CD8-positive, alpha-beta memory T cell (primary cell): ENCODE data around the gene RCAN1. TPM values are rescaled to one million over a fixed set of nuclear protein-coding genes. Genes with fewer than 3 reads are reported as not detected.

Experiments used
- CTCF ChIA-PET: fragments of 350-600 bp; sonication (Branson Sonifier 250); formaldehyde crosslinking; loops from one replicate; lab custom pipeline; 2021; ENCODE audit warnings: antibody characterized with exemption; lab: Charles Lee
- POLR2A ChIA-PET: fragments of 350-600 bp; sonication (Branson Sonifier 250); formaldehyde crosslinking; loops from one replicate; lab custom pipeline; 2021; ENCODE audit warnings: antibody characterized with exemption; lab: Charles Lee
- DNase-seq, 5 donors: peaks; one replicate each; pipeline versions ENCODE4 v3.0.0 to v3.0.0-alpha.2; 2020 to 2022; ENCODE audit warnings: mixed read lengths in 1 of 5
- H3K27ac ChIP-seq: one replicate; pipeline ENCODE4 v1.7.0; 2013; ENCODE audit warnings: low read depth, mild to moderate bottlenecking, low read length, moderate library complexity
- H3K27me3 ChIP-seq: 2 replicates; pipeline ENCODE4 v1.7.0; 2013; ENCODE audit warnings: low read length, mild to moderate bottlenecking; ENCODE audit not compliant: insufficient read depth, poor library complexity, severe bottlenecking
- H3K36me3 ChIP-seq: 2 replicates; pipeline ENCODE4 v1.7.0; 2013; ENCODE audit warnings: mild to moderate bottlenecking, low read length, moderate library complexity; ENCODE audit not compliant: insufficient read depth
- H3K4me1 ChIP-seq: 2 replicates; pipeline ENCODE4 v1.7.0; 2013; ENCODE audit warnings: mild to moderate bottlenecking, low read length, moderate library complexity; ENCODE audit not compliant: insufficient read depth
- H3K4me3 ChIP-seq: 2 replicates; pipeline ENCODE4 v1.7.0; 2013; ENCODE audit warnings: mild to moderate bottlenecking, low read length
- H3K9me3 ChIP-seq: 2 replicates; pipeline ENCODE4 v1.7.0; 2013; ENCODE audit warnings: mild to moderate bottlenecking, low read length
- H3K27ac Mint-ChIP-seq, 8 donors: one replicate each; pipeline ENCODE4 v1.8.0; 2020 to 2021; ENCODE audit warnings: mixed read lengths in 8 of 8, mild to moderate bottlenecking in 6 of 8, inconsistent platforms in 3 of 8, moderate library complexity in 3 of 8
- H3K27me3 Mint-ChIP-seq, 2 donors: one replicate each; pipeline ENCODE4 v1.8.0; 2020 to 2021; ENCODE audit warnings: mixed read lengths in 2 of 2, mild to moderate bottlenecking in 1 of 2, moderate library complexity in 1 of 2
- H3K36me3 Mint-ChIP-seq, 3 donors: one replicate each; pipeline ENCODE4 v1.8.0; 2020 to 2021; ENCODE audit warnings: mixed read lengths in 3 of 3, inconsistent platforms in 1 of 3, mild to moderate bottlenecking in 1 of 3
- H3K4me1 Mint-ChIP-seq, 3 donors: one replicate each; pipeline ENCODE4 v1.8.0; 2020 to 2021; ENCODE audit warnings: mixed read lengths in 3 of 3, inconsistent platforms in 1 of 3, mild to moderate bottlenecking in 1 of 3
- H3K4me3 Mint-ChIP-seq, 7 donors: one replicate each; pipeline ENCODE4 v1.8.0; 2020 to 2021; ENCODE audit warnings: mixed read lengths in 7 of 7, mild to moderate bottlenecking in 6 of 7, moderate library complexity in 4 of 7, inconsistent platforms in 2 of 7
- H3K9me3 Mint-ChIP-seq, 5 donors: one replicate each; pipeline ENCODE4 v1.8.0; 2020 to 2022; ENCODE audit warnings: mixed read lengths in 5 of 5, mild to moderate bottlenecking in 3 of 5, moderate library complexity in 2 of 5, inconsistent platforms in 1 of 5
- polyA plus RNA-seq: library from polyadenylated mRNA; unstranded; fragments of 300-500 nt; fragmentation: Illumina TruSeq; gene quantifications from one replicate; pipeline ENCODE4 v1.2.3, GENCODE V29; 2021
- total RNA-seq, 2 experiments: library from RNA; stranded (reverse); gene quantifications; one replicate each; pipeline ENCODE4 v1.2.3, GENCODE V29; 2021

The RCAN1 gene
- total RNA-seq (10 to 100 TPM; 16.0 to 16.9 TPM), polyA plus RNA-seq (19.6 TPM)

DNA sequence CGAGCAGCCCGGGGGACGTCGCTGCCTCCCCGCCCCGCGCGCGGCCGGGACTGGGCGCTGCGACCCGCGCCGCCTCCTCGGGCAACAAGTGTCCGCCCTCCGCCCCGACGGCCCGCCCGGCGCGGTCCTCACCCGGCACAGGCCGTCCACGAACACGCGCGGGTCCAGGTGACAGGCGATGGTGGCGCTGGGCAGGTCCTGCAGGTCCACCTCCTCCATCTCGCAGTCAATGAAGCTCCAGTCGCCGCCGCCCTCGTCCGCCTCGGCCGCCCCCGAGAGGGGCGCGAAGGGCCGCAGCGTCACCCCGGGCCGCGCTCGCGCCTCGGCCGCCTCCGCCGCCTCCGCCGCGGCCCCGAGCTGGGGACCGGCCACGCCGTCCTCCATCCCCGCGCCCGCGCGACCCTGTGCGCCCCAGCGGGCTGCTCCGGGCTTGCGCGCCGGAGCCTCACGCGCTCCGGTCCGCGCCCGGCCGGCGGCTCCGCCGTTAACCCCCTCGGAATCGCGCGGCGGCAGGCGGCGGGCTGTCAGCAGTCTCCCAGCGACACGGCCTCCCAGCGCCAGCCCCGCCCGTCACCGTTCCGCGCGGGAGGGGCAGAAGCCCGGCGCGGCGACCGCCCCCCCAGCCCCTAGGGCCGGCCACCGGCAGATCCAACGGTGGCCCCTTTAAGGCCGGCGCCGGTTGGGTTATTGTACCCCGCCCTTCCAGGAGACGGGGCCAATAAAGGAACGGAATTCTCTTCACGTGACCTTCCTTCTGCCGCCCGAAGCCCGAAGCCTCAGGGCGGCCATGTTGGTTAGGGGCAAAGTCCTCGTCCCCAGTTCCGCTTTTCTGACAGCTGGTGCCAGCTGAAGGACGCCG is at the start of gene RCAN1:
TSS of gene RCAN1 (minus strand) at position 486 of the 859 bp plus-strand sequence. CDS start at position 384, 102 bp downstream.
- Histone ChIP-seq H3K27ac (peak within 1 kb of the TSS; percentile 51), H3K36me3 (no peaks in the 10 kb centered on the region), H3K27me3 (no peaks in the 10 kb centered on the region), H3K4me1 (peaks cover 14% of the 10 kb centered on the region), H3K9me3 (no peaks in the 10 kb centered on the region), H3K4me3 (peak within 1 kb of the TSS; percentile 81)
- peaks cover 14 to 36% (median 29%) of the 10 kb centered on the region in 3 donors for H3K4me1 Mint-ChIP-seq
- H3K27me3 Mint-ChIP-seq = no peaks in the 10 kb centered on the region
- peaks cover 0 to 3% (median 0%) of the 10 kb centered on the region in 3 donors for H3K36me3 Mint-ChIP-seq
- ChIA-PET POLR2A (no interaction called here), CTCF (interaction anchor here (0.8 to 1.0 kb wide), 2 partner anchors 247 to 253 kb away, joined by 3 read pairs; no protein-coding TSS in a partner anchor)
- H3K4me3 Mint-ChIP-seq = peak within 1 kb of the TSS; percentile 86 to 95 (median 92)
- H3K9me3 Mint-ChIP-seq = no peaks in the 10 kb centered on the region
- H3K27ac Mint-ChIP-seq = peak within 1 kb of the TSS; percentile 57 to 95 (median 92)
- DNase-seq = peak; percentile 76 to 90 (median 83)

DNA sequence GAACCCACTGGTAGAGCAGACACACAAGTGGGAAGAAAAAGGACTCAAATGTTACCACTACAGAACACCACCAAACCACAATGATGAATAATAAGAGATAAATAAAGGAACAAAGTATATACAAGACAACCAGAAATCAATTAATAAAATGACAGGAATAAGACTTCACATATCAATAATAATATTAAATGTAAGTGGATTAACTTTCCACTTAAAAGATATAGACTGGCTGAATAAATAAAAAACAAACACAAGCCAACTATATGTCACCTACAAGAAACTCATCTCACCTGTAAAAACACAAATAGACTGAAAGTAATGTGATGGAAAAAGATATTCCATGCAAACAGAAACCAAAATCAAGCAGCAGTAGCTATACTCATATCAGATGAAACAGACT is 46.9 kb upstream of the RCAN1 start:
- H3K27me3 Mint-ChIP-seq = peaks cover 19 to 58% of the 10 kb centered on the region in 2 donors
- no peak overlapping the region for H3K4me3 Mint-ChIP-seq
- H3K4me1 Mint-ChIP-seq = no peaks in the 10 kb centered on the region
- no peaks in the 10 kb centered on the region for H3K36me3 ChIP-seq
- H3K9me3 Mint-ChIP-seq = peaks cover 19 to 32% (median 22%) of the 10 kb centered on the region in 5 donors
- H3K27ac Mint-ChIP-seq = no peak overlapping the region
- H3K4me3 ChIP-seq = no peak overlapping the region
- no peaks in the 10 kb centered on the region for H3K4me1 ChIP-seq
- CTCF ChIA-PET = no interaction called here
- H3K27me3 ChIP-seq = no peaks in the 10 kb centered on the region
- H3K9me3 ChIP-seq = peaks cover 6% of the 10 kb centered on the region
- no peak for DNase-seq
- no peak overlapping the region for H3K27ac ChIP-seq
- POLR2A ChIA-PET = no interaction called here
- H3K36me3 Mint-ChIP-seq = no peaks in the 10 kb centered on the region

DNA sequence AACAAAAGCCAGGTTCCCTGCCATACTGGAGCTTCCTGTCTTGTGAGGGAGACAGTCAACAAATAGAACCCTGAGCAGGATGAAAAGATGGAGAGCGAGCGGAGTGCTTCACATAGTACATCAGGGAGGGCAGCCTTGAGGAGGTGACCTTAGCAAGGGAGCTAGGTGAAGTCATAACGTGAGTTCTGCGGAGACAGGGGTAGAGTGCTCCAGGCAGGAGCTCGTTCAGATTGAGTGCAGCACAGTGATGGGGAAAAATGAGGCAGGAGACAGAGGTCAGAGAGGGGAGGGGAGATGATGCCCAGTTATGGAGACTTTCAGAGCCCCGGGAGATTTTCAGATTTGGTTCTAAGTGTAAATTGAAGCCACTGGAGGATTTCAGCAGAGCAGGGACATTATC is 38.6 kb upstream of the RCAN1 start:
- DNase-seq = no peak
- Histone ChIP-seq H3K4me1 (no peaks in the 10 kb centered on the region), H3K9me3 (no peaks in the 10 kb centered on the region), H3K36me3 (no peaks in the 10 kb centered on the region), H3K27ac (no peak overlapping the region), H3K27me3 (peaks cover 4% of the 10 kb centered on the region), H3K4me3 (no peak overlapping the region)
- Mint-ChIP-seq H3K36me3 (peaks cover 0 to 14% (median 2%) of the 10 kb centered on the region in 3 donors), H3K27me3 (peaks cover 29 to 77% of the 10 kb centered on the region in 2 donors), H3K9me3 (peaks cover 5 to 14% (median 12%) of the 10 kb centered on the region in 5 donors), H3K27ac (no peak overlapping the region), H3K4me3 (no peak overlapping the region), H3K4me1 (no peaks in the 10 kb centered on the region)
- CTCF ChIA-PET = interaction anchor here (1.2 kb wide), 1 partner anchor 22 kb away, joined by 3 read pairs; no protein-coding TSS in a partner anchor
- POLR2A ChIA-PET = no interaction called here

DNA sequence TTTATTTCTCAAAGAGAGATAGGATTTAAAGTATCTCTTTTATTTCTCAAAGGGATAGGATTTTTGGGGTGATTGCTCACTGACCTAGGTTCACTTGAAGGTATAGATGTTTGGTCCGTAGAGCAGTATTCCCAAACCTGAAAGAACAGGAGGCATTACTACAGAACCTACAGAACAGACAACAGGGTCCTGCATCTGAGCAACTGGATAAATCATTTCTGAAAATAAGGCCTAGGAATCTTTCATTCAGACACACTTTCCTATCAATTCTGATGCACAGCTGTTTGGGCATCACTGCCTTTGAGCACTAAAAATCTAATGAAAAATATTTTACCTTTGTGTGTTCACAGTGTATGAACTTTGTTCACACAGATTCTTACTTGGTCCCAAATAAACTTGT is 36.7 kb upstream of the RCAN1 start:
- Histone ChIP-seq H3K36me3 (no peaks in the 10 kb centered on the region), H3K27ac (no peak overlapping the region), H3K4me3 (no peak overlapping the region), H3K9me3 (no peaks in the 10 kb centered on the region), H3K4me1 (no peaks in the 10 kb centered on the region), H3K27me3 (peaks cover 4% of the 10 kb centered on the region)
- no peak overlapping the region for H3K4me3 Mint-ChIP-seq
- CTCF ChIA-PET = interaction anchor here (1.2 to 1.6 kb wide), 2 partner anchors 8 to 11 kb away, joined by 3 read pairs; no protein-coding TSS in a partner anchor
- H3K27ac Mint-ChIP-seq = no peak overlapping the region
- peaks cover 0 to 14% (median 4%) of the 10 kb centered on the region in 3 donors for H3K36me3 Mint-ChIP-seq
- POLR2A ChIA-PET = no interaction called here
- no peaks in the 10 kb centered on the region for H3K4me1 Mint-ChIP-seq
- peaks cover 20 to 68% of the 10 kb centered on the region in 2 donors for H3K27me3 Mint-ChIP-seq
- DNase-seq = no peak
- peaks cover 5 to 14% (median 12%) of the 10 kb centered on the region in 5 donors for H3K9me3 Mint-ChIP-seq

DNA sequence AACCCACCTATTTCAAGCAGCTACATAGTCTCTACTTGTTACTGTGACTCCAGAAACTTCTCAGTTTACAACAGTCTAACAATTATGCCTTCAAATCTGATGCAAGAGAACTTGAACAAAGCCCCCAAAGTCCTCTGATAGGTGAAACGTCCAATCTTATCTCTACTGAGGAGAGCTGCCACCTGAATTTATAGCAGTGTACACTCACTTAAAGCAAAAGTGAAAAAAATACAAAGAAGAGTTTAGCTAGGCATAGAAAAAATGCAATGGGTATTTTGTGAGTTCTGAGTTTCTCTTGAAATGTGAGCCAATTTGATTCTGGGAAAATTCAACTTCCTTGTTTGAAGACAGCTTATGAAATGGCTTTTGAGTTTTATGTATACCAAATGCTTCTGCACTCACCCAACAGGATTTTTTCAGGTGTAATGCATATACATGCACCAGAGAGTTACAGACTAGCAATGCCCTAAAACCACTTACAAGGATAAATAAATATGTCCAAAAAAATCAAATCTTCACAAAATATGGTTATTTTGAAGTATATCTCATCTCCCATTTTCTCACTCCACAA is 36.0 kb upstream of the RCAN1 start:
- Mint-ChIP-seq H3K36me3 (peaks cover 0 to 14% (median 4%) of the 10 kb centered on the region in 3 donors), H3K27me3 (peaks cover 20 to 63% of the 10 kb centered on the region in 2 donors), H3K4me1 (no peaks in the 10 kb centered on the region), H3K27ac (no peak overlapping the region), H3K4me3 (no peak overlapping the region), H3K9me3 (peaks cover 5 to 14% (median 12%) of the 10 kb centered on the region in 5 donors)
- H3K36me3 ChIP-seq = no peaks in the 10 kb centered on the region
- DNase-seq = no peak
- peaks cover 4% of the 10 kb centered on the region for H3K27me3 ChIP-seq
- no peaks in the 10 kb centered on the region for H3K4me1 ChIP-seq
- H3K9me3 ChIP-seq = no peaks in the 10 kb centered on the region
- POLR2A ChIA-PET = no interaction called here
- no peak overlapping the region for H3K27ac ChIP-seq
- H3K4me3 ChIP-seq = no peak overlapping the region
- CTCF ChIA-PET = interaction anchor here (1.2 to 1.6 kb wide), 2 partner anchors 8 to 10 kb away, joined by 3 read pairs; no protein-coding TSS in a partner anchor

DNA sequence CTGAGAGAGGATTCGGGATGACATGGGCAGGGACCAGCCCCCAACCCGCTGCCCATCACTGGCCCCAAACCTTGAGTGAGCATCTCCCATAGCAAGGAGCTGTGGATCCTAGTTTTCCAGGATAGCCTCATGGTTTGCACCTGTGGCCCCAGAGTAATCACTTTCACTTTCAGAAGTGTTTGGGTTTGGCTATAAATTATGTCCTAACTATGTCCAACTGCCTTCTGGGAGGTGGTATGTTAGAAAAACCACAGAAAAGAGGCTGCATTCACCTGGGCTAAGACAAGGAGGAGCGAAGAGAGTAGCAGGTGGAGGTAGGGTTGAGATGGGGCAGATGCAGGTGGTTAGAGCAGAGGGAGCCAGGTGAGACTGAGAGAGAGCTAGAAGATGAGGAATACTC is 34.5 kb upstream of the RCAN1 start:
- Histone ChIP-seq H3K4me1 (no peaks in the 10 kb centered on the region), H3K36me3 (no peaks in the 10 kb centered on the region), H3K27ac (no peak overlapping the region), H3K9me3 (no peaks in the 10 kb centered on the region), H3K27me3 (peaks cover 4% of the 10 kb centered on the region), H3K4me3 (no peak overlapping the region)
- Mint-ChIP-seq H3K27me3 (peaks cover 18 to 56% of the 10 kb centered on the region in 2 donors), H3K36me3 (peaks cover 0 to 14% (median 4%) of the 10 kb centered on the region in 3 donors), H3K4me3 (no peak overlapping the region), H3K27ac (no peak overlapping the region), H3K9me3 (peaks cover 5 to 14% (median 12%) of the 10 kb centered on the region in 5 donors), H3K4me1 (no peaks in the 10 kb centered on the region)
- CTCF ChIA-PET = no interaction called here
- DNase-seq = no peak
- POLR2A ChIA-PET = no interaction called here

DNA sequence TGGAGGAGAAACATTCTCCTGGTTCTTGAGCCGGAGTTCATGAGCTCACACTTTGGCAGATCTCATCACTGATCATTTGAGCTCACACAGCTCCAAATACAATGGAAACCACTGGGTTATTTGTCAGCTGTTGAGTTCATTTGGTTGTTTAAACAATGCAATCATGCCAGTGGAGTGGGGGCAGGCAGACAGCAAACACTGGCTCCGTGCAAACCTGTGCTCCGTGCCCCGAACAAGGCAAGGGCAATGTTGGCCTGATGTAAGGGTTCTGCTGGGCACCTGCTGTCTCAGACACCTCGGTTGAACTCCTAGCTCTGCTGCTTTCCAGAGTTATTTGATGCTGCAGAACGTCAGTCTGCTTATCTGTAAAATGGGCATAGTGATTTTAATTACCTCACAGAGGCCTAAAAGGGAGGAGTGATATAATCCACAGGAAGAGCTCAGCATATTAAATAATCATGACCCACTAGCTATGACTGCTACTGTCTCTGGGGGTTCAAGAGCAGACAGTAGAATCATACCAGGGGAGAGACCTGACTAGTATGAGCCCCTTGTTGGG is 33.9 kb upstream of the RCAN1 start:
- Histone ChIP-seq H3K9me3 (no peaks in the 10 kb centered on the region), H3K36me3 (no peaks in the 10 kb centered on the region), H3K27ac (no peak overlapping the region), H3K4me3 (no peak overlapping the region), H3K4me1 (no peaks in the 10 kb centered on the region), H3K27me3 (peaks cover 4% of the 10 kb centered on the region)
- H3K9me3 Mint-ChIP-seq = peaks cover 5 to 14% (median 12%) of the 10 kb centered on the region in 5 donors
- CTCF ChIA-PET = no interaction called here
- H3K4me3 Mint-ChIP-seq = peak overlapping the region in 1 of 7 donors; percentile 80
- H3K4me1 Mint-ChIP-seq = no peaks in the 10 kb centered on the region
- DNase-seq = no peak
- H3K27me3 Mint-ChIP-seq = peaks cover 15 to 52% of the 10 kb centered on the region in 2 donors
- H3K36me3 Mint-ChIP-seq = peaks cover 0 to 14% (median 4%) of the 10 kb centered on the region in 3 donors
- no peak overlapping the region for H3K27ac Mint-ChIP-seq
- POLR2A ChIA-PET = no interaction called here
